DLD1 (cell line): ENCODE results near the gene ATP1B3.
"Not testable (repeated sequence)": the region's sequence is repeated elsewhere in the genome, so short reads cannot be mapped to it uniquely, and the experiment has no call there.

ENCODE experiments used
- in situ Hi-C: cut with HindIII; loops from 2 replicates; pipeline ENCODE4 v1.10.0; 2017; ENCODE audit warnings: low sequenced_read_pairs

ATP1B3 gene

GRCh38 chr3:141941093-141941492 is 64.7 kb downstream of the ATP1B3 start:
- in situ Hi-C loops = no loop called here

- in situ Hi-C loops = no loop called here
Measured at GRCh38 chr3:141942006-141942405, 65.6 kb downstream of the ATP1B3 start.

GRCh38 chr3:141945726-141946485 is 69.5 kb downstream of the ATP1B3 start:
- in situ Hi-C loops = no loop called here

GRCh38 chr3:141949399-141949798 is 73.0 kb downstream of the ATP1B3 start:
- in situ Hi-C loops = no loop called here

- in situ Hi-C loops = no loop called here
Measured at GRCh38 chr3:141949972-141950371, 73.5 kb downstream of the ATP1B3 start.

- in situ Hi-C loops = no loop called here
Measured at GRCh38 chr3:141950572-141951493, 74.4 kb downstream of the ATP1B3 start.

GRCh38 chr3:141952611-141953010 is 76.2 kb downstream of the ATP1B3 start:
- in situ Hi-C loops = no loop called here

- in situ Hi-C loops = no loop called here
Measured at GRCh38 chr3:141955175-141955574, 78.7 kb downstream of the ATP1B3 start.

- in situ Hi-C loops = no loop called here
Measured at GRCh38 chr3:141959589-141960554, 83.4 kb downstream of the ATP1B3 start.

- in situ Hi-C loops = no loop called here
Measured at GRCh38 chr3:141960731-141961130, 84.3 kb downstream of the ATP1B3 start.

GRCh38 chr3:141963301-141963700 is 86.9 kb downstream of the ATP1B3 start:
- in situ Hi-C loops = no loop called here

GRCh38 chr3:141965471-141965870 is 89.0 kb downstream of the ATP1B3 start:
- in situ Hi-C loops = no loop called here

- in situ Hi-C loops = no loop called here
Measured at GRCh38 chr3:141969711-141970110, 93.3 kb downstream of the ATP1B3 start.

GRCh38 chr3:141971571-141971970 is 95.1 kb downstream of the ATP1B3 start:
- in situ Hi-C loops = no loop called here

- in situ Hi-C loops = no loop called here
Measured at GRCh38 chr3:141972399-141972798, 96.0 kb downstream of the ATP1B3 start.

- in situ Hi-C loops = not testable (repeated sequence)
Measured at GRCh38 chr3:141974777-141975176, 98.3 kb downstream of the ATP1B3 start.
